Esophagus squamous epithelium (tissue), 4 donors: ENCODE data around the gene TTC36.

Experiments used
- CTCF ChIP-seq, 6 experiments: fragments of 450-650 bp in 4 of 6; fragments of 200-600 bp in 2 of 6; sonication (generic) in 2 of 6; IDR thresholded peaks; one replicate each; pipeline ENCODE4 v1.5.1; 2016 to 2019; ENCODE audit warnings: antibody characterized with exemption in 6 of 6, mild to moderate bottlenecking in 4 of 6, moderate library complexity in 4 of 6
- POLR2A ChIP-seq, 4 donors: fragments of 450-650 bp; IDR thresholded peaks; one replicate each; pipeline ENCODE4 v1.6.1; 2017; ENCODE audit warnings: antibody characterized with exemption in 4 of 4, mild to moderate bottlenecking in 4 of 4, moderate library complexity in 3 of 4

DNA sequence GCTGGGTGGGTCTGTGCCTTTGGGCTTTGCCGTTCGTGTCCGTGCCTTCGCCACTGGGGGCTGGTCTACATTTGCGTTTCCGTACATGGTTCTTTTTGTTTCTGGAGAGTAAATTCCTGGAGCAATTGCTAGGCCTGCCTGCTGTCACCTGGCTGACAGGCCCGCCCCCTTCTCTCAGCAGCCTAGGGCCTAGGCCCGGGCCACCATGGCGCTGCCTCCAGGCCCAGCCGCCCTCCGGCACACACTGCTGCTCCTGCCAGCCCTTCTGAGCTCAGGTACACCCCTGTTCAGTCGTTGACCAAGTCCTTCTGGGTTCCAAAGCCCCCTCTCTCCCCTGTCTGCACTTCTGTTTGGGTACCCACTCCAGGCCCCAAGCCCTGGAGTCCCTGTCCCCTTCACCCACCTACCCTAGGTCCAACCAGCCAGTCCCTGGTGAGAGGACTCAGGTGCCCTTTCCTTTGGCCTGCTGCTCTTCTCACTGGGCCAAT is 4.4 kb downstream of the TTC36 start:
- no peak for TF ChIP-seq CTCF (IDR thresholded peaks at IDR 0.05)
- no peak for TF ChIP-seq POLR2A (IDR thresholded peaks at IDR 0.05)
